ENCODE results near the gene VRK1. TPM values are rescaled to one million over a fixed set of nuclear protein-coding genes. Genes with fewer than 3 reads are reported as not detected.

The VRK1 gene
- polyA plus RNA-seq, 1 donor = 11.2 TPM

DNA sequence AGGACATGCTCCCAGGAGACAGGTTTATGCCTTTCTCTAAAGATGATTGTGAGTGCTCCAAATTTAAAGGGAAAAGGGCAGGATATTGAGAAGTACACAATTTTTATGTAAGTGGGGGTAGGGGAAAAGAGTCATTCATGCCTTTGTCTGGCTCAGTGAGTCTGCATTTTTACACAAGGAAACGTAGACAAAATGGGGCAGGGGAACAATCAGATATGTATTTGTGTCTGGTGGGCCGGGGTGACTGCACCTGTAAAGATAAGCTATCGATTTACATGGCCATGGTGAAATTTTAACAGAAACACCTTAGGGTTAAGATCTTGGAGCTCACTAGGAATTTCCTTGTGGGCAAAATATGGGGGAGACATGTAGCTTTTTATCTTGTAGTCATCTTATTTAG is 123.6 kb downstream of the VRK1 start:
- DNase-seq (ENCODE audit: low read depth) = no peak

DNA sequence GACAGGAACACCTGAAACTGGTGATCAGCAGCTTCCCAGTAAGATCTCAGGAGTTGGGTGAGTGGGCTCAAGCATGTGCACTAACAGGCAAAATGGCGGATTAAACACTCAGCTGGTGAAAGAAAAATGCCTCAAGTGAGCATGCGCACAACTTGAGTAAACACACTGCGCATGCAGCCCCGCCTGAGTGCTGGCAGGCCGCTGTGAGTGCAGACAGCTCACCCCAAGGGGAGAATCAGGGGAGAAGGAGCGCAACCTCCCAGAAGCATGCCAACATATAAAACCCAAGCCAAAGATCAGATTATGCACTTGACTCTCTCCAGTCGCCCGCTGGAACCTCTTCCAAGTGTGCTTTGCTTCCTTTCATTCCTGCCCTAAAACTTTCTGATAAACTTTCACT is 125.8 kb downstream of the VRK1 start:
- DNase-seq (ENCODE audit: low read depth) = no peak

DNA sequence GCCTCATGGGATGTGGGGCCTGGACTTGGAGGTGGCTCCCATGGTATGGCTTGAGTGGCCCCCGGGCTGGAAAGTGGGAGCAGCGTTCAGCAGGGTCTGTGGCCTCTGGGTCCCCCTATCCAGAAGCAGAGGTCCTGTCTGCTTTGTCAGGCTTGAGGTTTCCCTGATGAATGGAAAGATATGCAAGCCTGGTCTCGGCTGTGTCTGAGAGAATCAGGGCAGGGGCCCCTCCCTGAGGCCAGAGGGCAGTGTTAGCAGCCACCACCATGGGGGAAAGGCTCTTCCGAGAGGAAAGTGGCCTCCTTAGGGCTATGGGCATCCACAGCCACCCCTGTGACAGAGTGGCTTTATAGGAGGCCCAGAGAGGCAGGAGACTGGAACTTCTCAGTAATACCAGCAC is 128.2 kb downstream of the VRK1 start:
- no peak for DNase-seq (ENCODE audit: low read depth)

DNA sequence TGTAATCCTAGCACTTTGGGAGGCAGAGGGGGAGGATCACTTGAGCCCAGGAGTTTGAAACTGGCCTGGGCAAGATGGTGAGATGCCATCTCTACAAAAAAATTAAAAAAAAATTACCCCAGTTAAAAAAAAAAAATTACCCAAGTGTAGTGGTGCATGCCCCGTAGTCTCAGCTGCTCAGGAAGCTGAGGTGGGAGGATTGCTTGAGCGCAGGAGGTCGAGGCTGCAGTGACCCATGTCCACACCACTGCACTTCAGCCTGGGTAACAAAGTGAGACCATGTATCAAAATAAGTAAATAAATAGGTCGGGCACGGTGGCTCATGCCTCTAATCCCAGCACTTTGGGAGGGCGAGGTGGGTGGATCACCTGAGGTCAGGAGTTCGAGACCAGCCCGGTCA is 128.8 kb downstream of the VRK1 start:
- DNase-seq (ENCODE audit: low read depth) = no peak

DNA sequence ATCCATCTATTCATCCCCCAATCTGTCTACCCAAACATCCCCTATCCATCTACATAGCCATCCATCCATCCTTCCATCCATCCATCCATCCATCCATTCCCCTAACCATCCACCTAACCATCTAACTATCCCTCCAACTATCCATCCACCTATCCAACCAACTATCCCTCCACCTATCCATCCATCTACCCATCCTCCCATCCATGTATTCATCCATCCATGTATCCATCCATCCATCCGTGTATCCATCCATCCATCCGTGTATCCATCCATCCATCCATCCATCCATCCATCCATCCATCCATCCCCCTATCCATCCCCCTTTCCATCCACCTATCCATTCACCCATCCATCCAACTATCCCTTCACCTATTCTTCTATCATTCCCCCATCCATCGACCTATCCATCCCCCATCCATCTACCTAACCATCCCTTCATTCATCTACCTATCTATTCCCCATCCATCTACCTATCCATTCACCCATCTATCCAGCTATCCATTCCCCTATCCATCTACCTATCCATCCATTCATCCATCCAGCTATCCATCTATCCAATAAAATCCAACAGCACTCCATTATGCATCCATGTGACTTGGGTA is 131.7 kb downstream of the VRK1 start:
- no peak for DNase-seq (ENCODE audit: low read depth)

DNA sequence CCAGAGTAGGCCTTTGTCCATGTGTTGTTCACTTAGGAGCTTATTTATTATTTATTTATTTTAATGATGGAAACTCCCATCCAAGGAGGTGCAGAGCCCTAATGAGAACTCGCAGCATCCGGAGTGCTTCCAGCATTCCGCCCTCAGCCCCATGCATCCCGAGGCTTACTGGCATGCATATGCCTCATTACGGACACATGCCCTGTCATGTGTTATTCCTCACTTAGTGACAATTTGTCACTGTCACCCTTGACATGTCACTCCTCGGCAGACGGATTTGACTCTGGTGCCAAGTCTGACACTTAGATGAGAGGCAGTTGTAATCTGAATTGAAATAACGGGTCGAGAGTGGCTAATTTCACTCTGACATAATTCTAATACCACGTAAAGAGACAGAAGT is 132.8 kb downstream of the VRK1 start:
- DNase-seq (ENCODE audit: low read depth) = no peak

DNA sequence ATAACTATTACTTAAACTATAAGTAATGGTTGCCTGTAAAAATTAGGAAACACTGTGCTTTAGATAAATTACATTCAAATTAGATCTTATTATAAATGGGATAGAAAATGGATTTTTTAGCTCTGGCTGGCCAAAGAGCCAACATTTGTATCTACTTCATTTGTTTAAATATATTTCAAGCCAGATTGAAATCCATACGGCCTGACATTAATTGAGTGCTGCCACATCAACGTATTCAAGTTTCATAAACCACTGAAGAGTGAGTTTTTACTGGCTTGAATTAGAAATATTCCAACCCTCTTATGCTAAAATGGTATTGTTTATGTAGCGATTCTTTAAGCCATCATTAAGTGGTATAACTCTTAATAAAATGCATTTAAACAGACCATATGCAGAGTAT is 133.3 kb downstream of the VRK1 start:
- DNase-seq (ENCODE audit: low read depth) = no peak
